ENCODE results near the gene AMH. TPM values are rescaled to one million over a fixed set of nuclear protein-coding genes. Genes with fewer than 3 reads are reported as not detected.
"Not testable (repeated sequence)": the region's sequence is repeated elsewhere in the genome, so short reads cannot be mapped to it uniquely, and the experiment has no call there.

The AMH gene
- polyA plus RNA-seq (2011; rRNA removed) = 0.59 and 0.66 TPM in 2 replicates
- 0.31 TPM in 1 of 2 replicates, not detected in the other for polyA minus RNA-seq (2011; rRNA and poly(A)+ RNA removed)

DNA sequence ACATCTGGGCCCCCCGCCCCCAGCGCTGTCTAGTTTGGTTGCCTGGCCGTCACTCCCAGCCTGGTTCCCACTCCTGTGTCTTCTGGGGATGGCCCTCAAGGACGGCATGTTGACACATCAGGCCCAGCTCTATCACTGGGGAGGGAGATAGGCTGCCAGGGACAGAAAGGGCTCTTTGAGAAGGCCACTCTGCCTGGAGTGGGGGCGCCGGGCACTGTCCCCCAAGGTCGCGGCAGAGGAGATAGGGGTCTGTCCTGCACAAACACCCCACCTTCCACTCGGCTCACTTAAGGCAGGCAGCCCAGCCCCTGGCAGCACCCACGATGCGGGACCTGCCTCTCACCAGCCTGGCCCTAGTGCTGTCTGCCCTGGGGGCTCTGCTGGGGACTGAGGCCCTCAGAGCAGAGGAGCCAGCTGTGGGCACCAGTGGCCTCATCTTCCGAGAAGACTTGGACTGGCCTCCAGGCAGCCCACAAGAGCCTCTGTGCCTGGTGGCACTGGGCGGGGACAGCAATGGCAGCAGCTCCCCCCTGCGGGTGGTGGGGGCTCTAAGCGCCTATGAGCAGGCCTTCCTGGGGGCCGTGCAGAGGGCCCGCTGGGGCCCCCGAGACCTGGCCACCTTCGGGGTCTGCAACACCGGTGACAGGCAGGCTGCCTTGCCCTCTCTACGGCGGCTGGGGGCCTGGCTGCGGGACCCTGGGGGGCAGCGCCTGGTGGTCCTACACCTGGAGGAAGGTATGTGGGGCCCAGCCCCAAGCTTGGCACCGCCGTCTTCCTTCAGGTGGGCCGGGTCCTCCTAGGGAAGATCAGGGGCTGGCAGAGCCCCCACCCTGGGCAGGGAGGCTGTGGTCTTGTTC, at the start of gene AMH:
Gene AMH (plus strand): TSS at position 314 of the 857 bp plus-strand sequence. CDS start 10 bp downstream, at position 324.
- DNase-seq (ENCODE audit: low read depth) = no peak
- ChIA-PET CTCF (interaction anchor here (0.8 kb wide), 1 partner anchor 144 kb away, joined by 3 read pairs; no protein-coding TSS in a partner anchor), POLR2A (no interaction called here)
- peaks cover 35% of the 10 kb centered on the region for H3K36me3 ChIP-seq (ENCODE audit: control insufficient read depth, insufficient read depth, low read length)
- TF ChIP-seq, protein P1, sequence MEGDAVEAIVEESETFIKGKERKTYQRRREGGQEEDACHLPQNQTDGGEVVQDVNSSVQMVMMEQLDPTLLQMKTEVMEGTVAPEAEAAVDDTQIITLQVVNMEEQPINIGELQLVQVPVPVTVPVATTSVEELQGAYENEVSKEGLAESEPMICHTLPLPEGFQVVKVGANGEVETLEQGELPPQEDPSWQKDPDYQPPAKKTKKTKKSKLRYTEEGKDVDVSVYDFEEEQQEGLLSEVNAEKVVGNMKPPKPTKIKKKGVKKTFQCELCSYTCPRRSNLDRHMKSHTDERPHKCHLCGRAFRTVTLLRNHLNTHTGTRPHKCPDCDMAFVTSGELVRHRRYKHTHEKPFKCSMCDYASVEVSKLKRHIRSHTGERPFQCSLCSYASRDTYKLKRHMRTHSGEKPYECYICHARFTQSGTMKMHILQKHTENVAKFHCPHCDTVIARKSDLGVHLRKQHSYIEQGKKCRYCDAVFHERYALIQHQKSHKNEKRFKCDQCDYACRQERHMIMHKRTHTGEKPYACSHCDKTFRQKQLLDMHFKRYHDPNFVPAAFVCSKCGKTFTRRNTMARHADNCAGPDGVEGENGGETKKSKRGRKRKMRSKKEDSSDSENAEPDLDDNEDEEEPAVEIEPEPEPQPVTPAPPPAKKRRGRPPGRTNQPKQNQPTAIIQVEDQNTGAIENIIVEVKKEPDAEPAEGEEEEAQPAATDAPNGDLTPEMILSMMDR (IDR thresholded peaks at IDR 0.05; ENCODE audit: insufficient read depth, low read depth, low read length) = no peak
- no peak within 1 kb of the TSS for H3K4me3 ChIP-seq (ENCODE audit: low read depth, low read length)
- H3K27me3 ChIP-seq (ENCODE audit: control insufficient read depth, insufficient read depth, low read length) = peaks cover 14% of the 10 kb centered on the region

DNA sequence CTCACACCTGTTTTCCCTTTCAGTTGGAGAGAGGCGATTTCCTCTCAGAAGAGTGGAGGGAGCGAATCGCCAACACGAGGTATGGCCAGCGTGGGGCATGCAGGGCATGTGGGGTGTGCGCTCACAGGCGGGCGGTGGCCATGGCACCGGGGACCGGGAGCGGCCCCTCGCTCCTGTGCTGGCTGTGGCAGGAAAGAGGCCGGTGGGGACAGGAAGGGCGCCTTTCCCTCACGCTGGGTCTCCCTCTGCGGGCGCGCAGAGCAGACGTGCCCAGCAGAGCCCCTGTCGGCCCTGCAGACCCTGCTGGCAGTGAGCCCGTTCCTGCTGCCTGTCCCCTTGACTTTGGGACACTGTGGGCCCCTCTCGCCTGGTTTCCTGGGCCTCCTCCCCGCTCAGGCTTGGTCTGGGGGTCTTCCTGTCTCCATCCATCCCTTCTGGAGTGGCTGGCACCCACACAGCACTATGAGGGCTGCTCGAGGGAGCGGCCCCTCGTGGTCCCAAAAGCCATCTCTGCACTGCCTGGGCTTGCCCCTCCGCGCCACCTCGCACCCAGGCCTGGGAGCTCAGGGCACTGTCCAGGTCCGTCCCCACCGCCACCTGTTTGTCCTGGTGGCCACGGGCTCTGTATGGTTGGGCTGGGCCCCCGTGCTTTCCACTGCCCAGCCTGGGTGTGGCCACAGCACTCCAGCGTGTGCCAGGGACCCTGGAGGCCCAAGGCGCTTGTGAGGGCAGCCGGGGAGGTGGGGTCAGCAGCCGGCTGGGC, 49.1 kb upstream of the AMH start:
- peaks cover 39% of the 10 kb centered on the region for H3K36me3 ChIP-seq (ENCODE audit: control insufficient read depth, insufficient read depth, low read length)
- ChIA-PET CTCF (no interaction called here), POLR2A (no interaction called here)
- TF ChIP-seq, protein P1 (IDR thresholded peaks at IDR 0.05; ENCODE audit: insufficient read depth, low read depth, low read length) = no peak
- no peak for DNase-seq (ENCODE audit: low read depth)
- no peak overlapping the region for H3K4me3 ChIP-seq (ENCODE audit: low read depth, low read length)
- H3K27me3 ChIP-seq (ENCODE audit: control insufficient read depth, insufficient read depth, low read length) = no peaks in the 10 kb centered on the region

DNA sequence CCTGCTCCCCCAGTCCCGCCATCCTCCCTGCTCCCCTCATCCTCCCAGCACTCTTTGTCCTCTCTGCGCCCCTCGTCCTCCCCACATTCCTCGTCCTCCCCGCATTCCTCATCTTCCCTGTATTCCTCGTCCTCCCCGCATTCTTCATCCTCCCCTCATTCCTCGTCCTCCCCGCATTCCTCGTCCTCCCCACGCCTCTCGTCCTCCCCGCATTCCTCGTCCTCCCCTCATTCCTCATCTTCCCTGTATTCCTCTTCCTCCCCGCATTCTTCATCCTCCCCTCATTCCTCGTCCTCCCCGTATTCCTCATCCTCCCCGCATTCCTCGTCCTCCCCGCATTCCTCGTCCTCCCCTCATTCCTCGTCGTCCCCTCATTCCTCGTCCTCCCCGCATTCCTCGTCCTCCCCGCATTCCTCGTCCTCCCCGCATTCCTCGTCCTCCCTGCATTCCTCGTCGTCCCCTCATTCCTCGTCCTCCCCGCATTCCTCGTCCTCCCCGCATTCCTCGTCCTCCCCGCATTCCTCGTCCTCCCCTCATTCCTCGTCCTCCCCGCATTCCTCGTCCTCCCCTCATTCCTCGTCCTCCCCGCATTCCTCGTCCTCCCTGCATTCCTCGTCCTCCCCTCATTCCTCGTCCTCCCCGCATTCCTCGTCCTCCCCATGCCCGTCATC, 48.4 kb upstream of the AMH start:
- CTCF ChIA-PET; H3K4me3 ChIP-seq (ENCODE audit: low read depth, low read length); POLR2A ChIA-PET; DNase-seq (ENCODE audit: low read depth); H3K27me3 ChIP-seq (ENCODE audit: control insufficient read depth, insufficient read depth, low read length): not testable (repeated sequence)
- peaks cover 35% of the 10 kb centered on the region for H3K36me3 ChIP-seq (ENCODE audit: control insufficient read depth, insufficient read depth, low read length)

DNA sequence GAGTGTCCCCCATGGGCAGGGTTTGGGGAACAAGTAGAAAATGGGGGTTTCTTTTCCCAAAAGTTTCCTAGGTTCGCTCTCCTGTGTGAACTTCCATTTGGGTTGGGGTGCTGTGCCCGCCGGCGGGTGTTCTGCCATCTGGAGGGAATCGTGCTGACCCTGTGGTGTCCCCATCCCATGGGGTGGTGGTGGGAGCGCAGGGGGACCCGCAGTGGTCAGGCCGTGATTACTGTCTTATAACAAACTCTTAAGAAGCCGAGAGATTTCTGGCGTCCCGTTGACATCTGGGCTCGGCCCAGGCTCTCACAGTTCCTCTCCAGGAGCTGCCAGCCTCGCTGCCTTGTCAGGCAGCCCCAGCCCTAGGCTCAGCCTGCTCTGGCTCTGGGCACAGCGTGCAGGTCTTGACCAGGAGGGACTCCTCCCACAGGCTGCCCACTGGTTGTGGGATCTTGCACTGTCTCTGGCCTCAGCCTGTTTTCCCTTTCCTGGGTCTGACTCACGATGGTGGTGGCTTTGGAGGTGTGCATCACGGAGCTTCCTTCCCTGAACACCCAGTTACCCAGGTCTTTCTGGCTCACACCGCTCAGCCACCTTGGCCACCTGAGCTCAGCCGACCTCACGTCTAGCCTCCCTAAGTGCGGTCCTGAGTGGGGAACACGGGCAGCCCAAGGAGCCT, 47.5 kb upstream of the AMH start:
- no peak for DNase-seq (ENCODE audit: low read depth)
- ChIA-PET POLR2A (no interaction called here), CTCF (no interaction called here)
- TF ChIP-seq, protein P1 (IDR thresholded peaks at IDR 0.05; ENCODE audit: insufficient read depth, low read depth, low read length) = no peak
- peaks cover 30% of the 10 kb centered on the region for H3K36me3 ChIP-seq (ENCODE audit: control insufficient read depth, insufficient read depth, low read length)
- no peaks in the 10 kb centered on the region for H3K27me3 ChIP-seq (ENCODE audit: control insufficient read depth, insufficient read depth, low read length)
- no peak overlapping the region for H3K4me3 ChIP-seq (ENCODE audit: low read depth, low read length)

DNA sequence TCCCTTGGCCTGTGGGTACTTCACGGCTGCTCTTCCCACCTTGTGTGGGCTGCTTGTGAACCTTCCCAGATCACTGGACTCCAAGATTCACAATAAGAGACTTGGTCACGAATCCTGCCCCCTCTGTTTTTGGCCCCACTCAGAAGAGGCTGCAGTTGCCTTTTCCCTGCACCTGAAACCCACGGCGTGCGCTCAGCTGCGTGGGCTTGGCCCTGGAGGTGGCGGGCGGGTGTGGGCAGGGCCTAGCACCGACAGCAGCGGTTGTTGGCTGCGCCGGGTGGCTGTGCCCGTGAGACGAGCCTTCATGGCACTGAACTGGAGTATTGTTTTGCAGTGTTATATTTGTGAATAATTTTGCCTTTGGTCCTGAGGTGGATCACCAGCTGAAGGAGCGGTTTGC, 46.8 kb upstream of the AMH start:
- no peak for DNase-seq (ENCODE audit: low read depth)
- ChIA-PET CTCF (no interaction called here), POLR2A (no interaction called here)
- no peaks in the 10 kb centered on the region for H3K27me3 ChIP-seq (ENCODE audit: control insufficient read depth, insufficient read depth, low read length)
- TF ChIP-seq, protein P1 (IDR thresholded peaks at IDR 0.05; ENCODE audit: insufficient read depth, low read depth, low read length) = no peak
- no peak overlapping the region for H3K4me3 ChIP-seq (ENCODE audit: low read depth, low read length)
- peaks cover 35% of the 10 kb centered on the region for H3K36me3 ChIP-seq (ENCODE audit: control insufficient read depth, insufficient read depth, low read length)

Data from BJ (cell line).